Muscle layer of colon (tissue), 2 donors: ENCODE data around the gene PBRM1.
"Not testable (repeated sequence)": the region's sequence is repeated elsewhere in the genome, so short reads cannot be mapped to it uniquely, and the experiment has no call there.

ENCODE experiments used
- H3K27ac ChIP-seq: one replicate; pipeline ENCODE4 v1.7.0; 2013; ENCODE audit warnings: low read depth, mild to moderate bottlenecking, low read length, moderate library complexity
- H3K27me3 ChIP-seq, 2 donors: one replicate each; pipeline ENCODE4 v1.7.0; 2013; ENCODE audit warnings: low read length in 2 of 2, mild to moderate bottlenecking in 2 of 2; ENCODE audit not compliant: insufficient read depth in 2 of 2, control insufficient read depth in 1 of 2
- H3K36me3 ChIP-seq: one replicate; pipeline ENCODE4 v1.7.0; 2013; ENCODE audit warnings: mild to moderate bottlenecking, low read length; ENCODE audit not compliant: insufficient read depth
- H3K4me1 ChIP-seq: one replicate; pipeline ENCODE4 v1.7.0; 2013; ENCODE audit warnings: mild to moderate bottlenecking, low read length; ENCODE audit not compliant: insufficient read depth
- H3K4me3 ChIP-seq, 2 donors: one replicate each; pipeline ENCODE4 v1.7.0; 2013; ENCODE audit warnings: low read length in 2 of 2, low read depth in 1 of 2, mild to moderate bottlenecking in 1 of 2, moderate library complexity in 1 of 2
- H3K9ac ChIP-seq: one replicate; pipeline ENCODE4 v1.7.0; 2013; ENCODE audit warnings: low read length
- H3K9me3 ChIP-seq: one replicate; pipeline ENCODE4 v1.7.0; 2013; ENCODE audit warnings: mild to moderate bottlenecking, low read length
- donor health status: abdominal sarcoma.
- donor health status: Adenocarcinoma of cecum.

Gene PBRM1

DNA sequence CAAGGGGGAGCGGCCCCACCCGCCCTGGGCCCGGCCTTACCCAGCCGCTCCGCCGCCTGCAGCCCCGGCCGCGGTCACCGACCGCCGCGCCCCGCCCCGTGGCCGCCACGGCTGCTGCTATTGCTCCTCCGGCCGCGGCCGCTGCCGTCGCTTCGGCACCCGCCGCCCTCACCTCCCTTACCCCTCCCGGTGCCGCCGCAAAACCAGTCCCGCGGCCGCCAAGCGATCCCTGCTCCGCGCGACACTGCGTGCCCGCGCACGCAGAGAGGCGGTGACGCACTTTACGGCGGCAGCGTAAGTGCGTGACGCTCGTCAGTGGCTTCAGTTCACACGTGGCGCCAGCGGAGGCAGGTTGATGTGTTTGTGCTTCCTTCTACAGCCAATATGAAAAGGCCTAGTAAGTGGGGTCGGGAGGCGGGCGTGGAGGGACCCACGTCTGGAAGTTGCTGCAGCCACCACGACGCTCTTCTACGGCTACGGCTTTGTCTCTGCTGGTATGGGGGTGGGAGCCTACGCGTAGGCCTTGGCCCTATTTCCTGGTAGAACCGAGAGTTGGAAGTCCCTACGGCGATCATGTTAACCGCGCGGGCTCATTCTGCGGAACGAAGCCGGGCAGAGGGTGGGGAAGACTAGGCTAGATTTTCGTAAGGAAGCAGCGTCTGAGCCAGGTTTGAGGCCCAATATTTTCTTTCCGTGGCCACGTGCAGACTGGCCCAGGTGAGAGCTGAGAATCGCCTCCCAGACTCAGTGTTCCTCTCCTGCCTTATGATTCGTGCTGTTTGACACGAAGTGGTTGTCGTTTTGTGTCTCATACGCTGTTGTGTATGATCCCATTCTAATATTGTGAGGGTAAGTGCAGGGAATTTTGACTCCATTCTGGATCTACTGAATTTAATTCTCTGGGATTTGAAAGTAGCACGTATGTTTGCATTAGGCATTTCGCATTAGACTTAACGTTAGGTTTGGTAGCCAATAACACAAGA, at the start of gene PBRM1, which contains the start of gene GNL3:
PBRM1 (minus strand) TSS at position 205 of the 983 bp plus-strand sequence.
GNL3 (plus strand) TSS at position 324 of the 983 bp plus-strand sequence; CDS start at position 385, 61 bp downstream.
- peak within 1 kb of the TSS; percentile 92 for H3K27ac ChIP-seq
- H3K4me3 ChIP-seq, result peak within 1 kb of the TSS; percentile 83 to 97
- peaks cover 37% of the 10 kb centered on the region for H3K36me3 ChIP-seq
- no peaks in the 10 kb centered on the region for H3K9me3 ChIP-seq
- peak within 1 kb of the TSS; percentile 81 for H3K9ac ChIP-seq
- no peaks in the 10 kb centered on the region for H3K27me3 ChIP-seq
- peaks cover 21% of the 10 kb centered on the region for H3K4me1 ChIP-seq

DNA sequence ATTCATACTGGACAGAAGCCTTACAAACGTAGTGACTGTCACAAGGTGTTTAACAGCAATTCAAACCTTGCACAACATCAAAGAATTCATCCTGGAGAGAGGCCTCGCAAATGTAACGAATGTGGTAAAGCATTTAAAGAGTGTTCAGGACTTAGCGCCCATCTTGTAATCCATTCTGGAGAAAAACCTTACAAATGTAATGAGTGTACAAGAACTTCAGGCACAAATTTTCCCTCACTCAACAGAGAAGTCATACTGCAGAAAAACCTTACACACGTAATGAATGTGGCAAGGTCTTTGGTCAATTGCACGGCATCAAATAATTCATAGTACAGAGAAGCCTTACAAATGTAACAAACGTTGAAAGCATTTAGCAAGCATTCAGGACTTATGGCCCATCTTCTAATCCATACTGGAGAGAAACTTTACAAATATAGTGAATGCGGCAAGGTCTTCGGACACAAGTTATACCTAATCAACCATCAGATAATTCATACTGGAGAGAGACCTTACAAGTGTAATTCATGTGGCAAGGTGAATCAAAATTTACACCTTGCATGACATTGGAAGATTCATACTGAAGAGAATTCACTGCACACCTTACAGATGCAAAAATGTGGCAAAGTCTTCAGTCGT, 47.7 kb upstream of the PBRM1 start:
- Histone ChIP-seq H3K9ac (no peak overlapping the region), H3K27me3 (no peaks in the 10 kb centered on the region), H3K36me3 (peaks cover 26% of the 10 kb centered on the region), H3K4me1 (no peaks in the 10 kb centered on the region), H3K27ac (no peak overlapping the region), H3K4me3 (no peak overlapping the region), H3K9me3 (no peaks in the 10 kb centered on the region)

DNA sequence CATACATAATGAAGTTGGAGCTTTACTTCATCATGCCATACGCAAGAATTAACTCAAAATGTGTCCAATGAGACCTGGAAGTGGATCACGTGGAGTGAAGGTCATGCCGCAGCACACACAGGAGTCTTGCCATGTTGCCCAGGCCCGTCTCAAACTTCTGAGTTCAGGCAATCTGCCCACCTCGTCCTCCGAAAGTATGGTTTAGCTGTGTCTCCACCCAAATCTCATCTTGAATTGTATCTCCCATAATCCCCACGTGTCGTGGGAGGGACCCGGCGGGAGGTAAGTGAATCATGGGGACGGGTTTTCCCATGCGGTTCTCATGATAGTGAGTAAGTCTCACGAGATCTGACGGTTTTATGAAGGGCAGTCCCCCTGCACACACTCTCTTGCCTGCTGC, 45.9 kb upstream of the PBRM1 start:
- Histone ChIP-seq H3K4me1 (no peaks in the 10 kb centered on the region), H3K4me3 (no peak overlapping the region), H3K27me3 (no peaks in the 10 kb centered on the region), H3K9ac (no peak overlapping the region), H3K36me3 (peaks cover 20% of the 10 kb centered on the region), H3K9me3 (no peaks in the 10 kb centered on the region), H3K27ac (no peak overlapping the region)

DNA sequence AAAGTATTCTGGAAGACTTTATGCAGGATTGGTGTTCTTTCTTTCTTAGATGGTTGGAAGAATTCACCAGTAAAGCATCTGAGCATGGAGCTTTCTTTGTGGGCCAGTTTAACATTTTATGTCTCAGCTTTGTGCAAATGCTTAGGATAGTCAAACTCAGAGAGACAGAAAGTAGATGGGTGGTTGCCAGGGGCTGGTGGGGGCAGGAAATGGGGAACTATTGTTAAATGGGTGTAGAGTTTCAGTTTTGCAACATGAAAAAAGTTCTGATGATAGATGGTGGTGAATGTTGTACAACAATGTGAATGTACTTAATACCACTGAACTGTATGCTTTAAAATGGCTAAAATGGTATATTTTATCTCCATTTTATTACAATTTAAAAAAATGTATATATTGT, 45.0 kb upstream of the PBRM1 start:
- no peaks in the 10 kb centered on the region for H3K27me3 ChIP-seq
- H3K9me3 ChIP-seq, result no peaks in the 10 kb centered on the region
- H3K36me3 ChIP-seq, result peaks cover 20% of the 10 kb centered on the region
- no peak overlapping the region for H3K9ac ChIP-seq
- H3K4me1 ChIP-seq, result no peaks in the 10 kb centered on the region
- H3K27ac ChIP-seq, result no peak overlapping the region
- H3K4me3 ChIP-seq, result no peak overlapping the region

DNA sequence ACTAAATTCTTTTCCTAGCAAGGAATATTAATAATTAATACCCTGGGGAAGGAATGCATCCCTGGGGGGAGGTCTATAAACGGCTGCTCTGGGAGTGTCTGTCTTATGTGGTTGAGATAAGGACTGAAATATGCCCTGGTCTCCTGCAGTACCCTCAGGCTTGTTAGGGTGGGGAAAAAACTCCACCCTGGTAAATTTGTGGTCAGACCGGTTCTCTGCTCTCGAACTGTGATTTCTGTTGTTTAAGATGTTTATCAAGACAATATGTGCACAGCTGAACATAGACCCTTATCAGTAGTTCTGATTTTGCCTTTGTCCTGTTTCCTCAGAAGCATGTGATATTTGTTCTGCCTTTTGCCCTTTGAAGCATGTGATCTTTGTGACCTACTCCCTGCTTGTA, 43.0 kb upstream of the PBRM1 start:
- H3K9ac ChIP-seq, H3K4me1 ChIP-seq, H3K9me3 ChIP-seq, H3K4me3 ChIP-seq, H3K27ac ChIP-seq, H3K27me3 ChIP-seq: not testable (repeated sequence)
- H3K36me3 ChIP-seq, result peaks cover 20% of the 10 kb centered on the region

DNA sequence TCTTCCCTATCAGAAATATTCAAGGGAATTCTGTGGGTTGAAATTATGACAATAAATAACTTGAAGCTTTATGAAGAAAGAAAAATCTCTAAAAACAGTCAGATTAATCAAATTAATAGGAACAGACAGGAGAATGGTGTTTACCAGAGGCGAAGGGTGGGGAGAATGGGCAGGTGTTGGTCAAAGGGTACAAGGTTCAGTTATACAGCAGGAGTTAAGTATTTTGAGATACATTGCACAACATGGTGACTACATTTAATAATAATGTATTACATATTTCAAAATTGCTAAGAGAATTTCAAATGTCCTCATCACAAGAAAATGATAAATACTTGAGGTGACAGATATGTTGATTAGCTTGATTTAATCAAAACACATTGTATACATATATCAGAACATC, 38.8 kb upstream of the PBRM1 start:
- Histone ChIP-seq H3K4me3 (no peak overlapping the region), H3K36me3 (no peaks in the 10 kb centered on the region), H3K27me3 (no peaks in the 10 kb centered on the region), H3K9ac (no peak overlapping the region), H3K27ac (no peak overlapping the region), H3K9me3 (no peaks in the 10 kb centered on the region), H3K4me1 (no peaks in the 10 kb centered on the region)

DNA sequence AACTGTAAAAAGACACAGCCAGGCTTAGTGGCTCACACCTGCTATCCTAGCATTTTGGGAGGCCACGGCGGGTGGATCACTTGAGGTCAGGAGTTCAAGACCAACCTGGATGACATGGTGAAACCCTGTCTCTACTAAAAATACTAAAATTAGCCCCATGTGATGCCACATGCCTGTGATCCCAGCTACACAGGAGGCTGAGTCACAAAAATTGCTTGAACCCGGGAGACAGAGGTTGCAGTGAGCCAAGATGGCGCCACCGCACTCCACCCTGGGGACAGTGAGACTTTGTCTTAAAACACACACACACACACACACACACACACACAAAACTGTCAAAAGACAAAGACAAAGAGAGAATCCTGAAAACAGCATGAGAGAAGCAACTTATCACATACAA, 38.2 kb upstream of the PBRM1 start:
- Histone ChIP-seq H3K27ac (no peak overlapping the region), H3K9me3 (no peaks in the 10 kb centered on the region), H3K36me3 (peaks cover 2% of the 10 kb centered on the region), H3K9ac (no peak overlapping the region), H3K4me3 (no peak overlapping the region), H3K27me3 (no peaks in the 10 kb centered on the region), H3K4me1 (no peaks in the 10 kb centered on the region)

DNA sequence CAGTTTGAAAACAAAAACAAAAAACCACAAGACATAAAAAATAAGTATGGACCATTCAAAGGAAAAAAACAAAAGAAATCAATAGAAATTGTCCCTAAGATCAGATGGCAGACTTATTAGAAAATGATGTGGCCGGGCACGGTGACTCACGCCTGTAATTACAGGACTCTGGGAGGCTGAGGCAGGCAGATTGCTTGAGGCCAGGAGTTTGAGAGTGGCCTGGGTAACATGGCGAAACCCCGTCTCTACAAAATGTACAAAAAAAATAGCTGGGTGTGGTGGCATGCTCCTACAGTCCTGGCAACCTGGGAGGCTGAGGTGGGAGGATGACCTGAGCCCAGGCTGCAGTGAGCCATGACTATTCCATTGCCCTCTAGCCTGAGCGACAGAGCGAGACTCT, 36.8 kb upstream of the PBRM1 start:
- Histone ChIP-seq H3K9me3 (no peaks in the 10 kb centered on the region), H3K9ac (no peak overlapping the region), H3K27ac (no peak overlapping the region), H3K4me3 (no peak overlapping the region), H3K36me3 (peaks cover 5% of the 10 kb centered on the region), H3K4me1 (no peaks in the 10 kb centered on the region), H3K27me3 (no peaks in the 10 kb centered on the region)

DNA sequence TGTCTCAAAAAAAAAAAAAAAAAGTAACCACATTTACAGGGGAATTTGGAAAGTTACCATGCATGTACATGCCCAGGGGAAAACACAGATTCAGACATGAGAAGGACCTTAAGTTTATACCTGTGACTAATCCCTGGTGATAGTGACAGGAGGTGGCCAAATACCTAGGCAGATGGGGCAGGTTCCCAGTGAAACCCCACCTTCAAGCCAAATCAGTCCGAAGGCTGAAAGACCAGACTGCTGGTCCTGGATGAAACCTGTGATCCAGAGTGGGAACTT, 36.0 kb upstream of the PBRM1 start:
- no peak overlapping the region for H3K27ac ChIP-seq
- H3K9ac ChIP-seq, result no peak overlapping the region
- no peaks in the 10 kb centered on the region for H3K9me3 ChIP-seq
- peaks cover 5% of the 10 kb centered on the region for H3K36me3 ChIP-seq
- no peak overlapping the region for H3K4me3 ChIP-seq
- no peaks in the 10 kb centered on the region for H3K4me1 ChIP-seq
- H3K27me3 ChIP-seq, result no peaks in the 10 kb centered on the region

DNA sequence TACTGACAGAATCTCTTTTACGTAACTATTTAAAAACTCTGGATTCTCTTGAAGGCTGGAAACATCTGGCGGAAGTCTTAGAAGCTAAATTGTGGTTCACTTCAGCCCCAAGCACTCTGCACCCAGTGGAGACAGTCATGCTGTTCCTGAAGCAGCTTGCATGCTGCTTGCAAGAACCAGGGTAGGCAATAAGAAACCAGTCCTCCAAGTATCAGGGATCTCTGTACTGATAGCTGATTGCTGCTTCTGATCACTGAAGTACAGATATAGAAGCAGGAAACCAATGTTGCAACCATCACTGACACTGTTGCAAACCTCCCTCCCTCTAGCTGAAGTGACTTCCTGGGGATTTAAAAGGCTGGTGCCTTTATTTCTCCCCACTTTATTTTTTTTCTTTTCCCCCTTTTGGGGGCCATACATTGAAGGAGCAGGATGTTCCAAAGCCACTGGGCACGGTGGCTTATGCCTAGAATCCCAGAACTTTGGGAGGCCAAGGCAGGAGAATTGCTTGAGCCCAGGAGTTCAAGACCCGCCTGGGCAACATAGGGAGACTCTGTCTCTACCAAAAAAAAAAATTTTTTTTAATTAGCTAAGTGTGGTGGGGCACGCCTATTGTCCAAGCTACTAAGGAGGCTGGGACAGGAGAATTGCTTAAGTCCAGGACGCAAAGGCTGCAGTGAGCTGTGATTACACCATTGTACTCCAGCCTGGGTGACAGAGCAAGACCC, 35.5 kb upstream of the PBRM1 start:
- H3K36me3 ChIP-seq, result peaks cover 5% of the 10 kb centered on the region
- no peaks in the 10 kb centered on the region for H3K27me3 ChIP-seq
- H3K9ac ChIP-seq, result no peak overlapping the region
- no peak overlapping the region for H3K27ac ChIP-seq
- no peaks in the 10 kb centered on the region for H3K4me1 ChIP-seq
- no peaks in the 10 kb centered on the region for H3K9me3 ChIP-seq
- no peak overlapping the region for H3K4me3 ChIP-seq

DNA sequence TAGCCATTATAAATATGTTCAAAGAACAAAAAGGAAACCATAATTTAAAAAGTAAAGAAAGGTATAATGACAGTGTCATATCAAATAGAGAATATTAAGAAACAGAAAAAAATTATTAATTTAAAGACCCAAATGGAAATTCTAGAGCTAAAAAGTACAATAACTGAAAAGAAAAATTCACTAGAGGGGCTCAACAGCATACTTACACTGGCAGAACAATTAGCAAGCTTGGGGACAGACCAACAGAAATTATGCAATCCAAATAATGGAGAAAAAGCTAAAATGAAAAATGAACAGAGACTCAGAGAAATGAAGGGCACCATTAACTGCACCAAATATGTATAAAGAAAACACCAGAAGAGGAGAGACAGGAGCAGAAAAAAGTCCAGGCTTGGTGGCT, 33.9 kb upstream of the PBRM1 start:
- H3K27ac ChIP-seq, result no peak overlapping the region
- no peaks in the 10 kb centered on the region for H3K4me1 ChIP-seq
- no peak overlapping the region for H3K4me3 ChIP-seq
- H3K9me3 ChIP-seq, result no peaks in the 10 kb centered on the region
- peaks cover 5% of the 10 kb centered on the region for H3K36me3 ChIP-seq
- no peaks in the 10 kb centered on the region for H3K27me3 ChIP-seq
- no peak overlapping the region for H3K9ac ChIP-seq
